Body of pancreas (tissue), 4 donors: Measurements from ENCODE around the gene GJA9. TPM values are rescaled to one million over a fixed set of nuclear protein-coding genes. Genes with fewer than 3 reads are reported as not detected.

Source experiments
- ATAC-seq: fragments of 150-250 bp; one replicate; pipeline ENCODE4 v1.9.1; 2016
- DNase-seq, 4 donors: peaks; one replicate each; pipeline ENCODE4 v3.0.0-alpha.2; 2019
- H3K27ac ChIP-seq, 4 donors: fragments of 200-600 bp; sonication (generic); 1 replicate in 3 of 4; 2 replicates in 1 of 4; pipeline versions ENCODE4 v1.5.1 to v1.6.1; 2016 to 2019; ENCODE audit warnings: mild to moderate bottlenecking in 1 of 4, mixed read lengths in 1 of 4, moderate library complexity in 1 of 4
- H3K27me3 ChIP-seq, 2 donors: fragments of 200-600 bp; sonication (generic); one replicate each; pipeline ENCODE4 v1.6.0; 2016; ENCODE audit warnings: mild to moderate bottlenecking in 1 of 2
- H3K36me3 ChIP-seq, 2 donors: fragments of 200-600 bp; sonication (generic); replicated peaks in 1 of 2; 2 replicates each; pipeline ENCODE4 v1.5.1; 2016; ENCODE audit warnings: low read depth in 2 of 2; ENCODE audit not compliant: insufficient read depth in 1 of 2
- H3K4me1 ChIP-seq: fragments of 200-600 bp; sonication (generic); one replicate; pipeline ENCODE4 v1.6.0; 2016
- H3K4me3 ChIP-seq, 2 donors: fragments of 200-600 bp; sonication (generic); 1 replicate in 1 of 2; 2 replicates in 1 of 2; pipeline ENCODE4 v1.5.1; 2016 to 2019
- H3K9me3 ChIP-seq, 3 donors: fragments of 200-600 bp; sonication (generic); 1 replicate in 2 of 3; 2 replicates in 1 of 3; pipeline ENCODE4 v1.5.1; 2016
- POLR2A ChIP-seq, 3 donors: fragments of 450-650 bp; IDR thresholded peaks; one replicate each; pipeline ENCODE4 v1.6.1; 2016; ENCODE audit warnings: antibody characterized with exemption in 3 of 3, mild to moderate bottlenecking in 2 of 3
- WGBS, 2 donors: methylation state at CpG; one replicate each; pipeline ENCODE4 v1.1.5; 2017; 5-methylcytosine and 5-hydroxymethylcytosine counted together
- intact Hi-C: fragments of 100-400 bp; cut with DNase I; formaldehyde crosslinking; loops from one replicate; pipeline ENCODE4 v1.15.1; 2023
- total RNA-seq, 2 donors: library from RNA; depleted of rRNA; stranded (reverse); fragments of >200 nt; gene quantifications; one replicate each; pipeline ENCODE4 v1.1.0, GENCODE V29; 2016
- TF ChIP-seq, protein P1 (sequence below), 7 experiments: fragments of 450-650 bp in 4 of 7; fragments of 200-600 bp in 3 of 7; sonication (generic) in 3 of 7; IDR thresholded peaks; one replicate each; pipeline ENCODE4 v1.5.1; 2016 to 2019; ENCODE audit warnings: antibody characterized with exemption in 7 of 7

The GJA9 gene
- not detected for total RNA-seq

DNA sequence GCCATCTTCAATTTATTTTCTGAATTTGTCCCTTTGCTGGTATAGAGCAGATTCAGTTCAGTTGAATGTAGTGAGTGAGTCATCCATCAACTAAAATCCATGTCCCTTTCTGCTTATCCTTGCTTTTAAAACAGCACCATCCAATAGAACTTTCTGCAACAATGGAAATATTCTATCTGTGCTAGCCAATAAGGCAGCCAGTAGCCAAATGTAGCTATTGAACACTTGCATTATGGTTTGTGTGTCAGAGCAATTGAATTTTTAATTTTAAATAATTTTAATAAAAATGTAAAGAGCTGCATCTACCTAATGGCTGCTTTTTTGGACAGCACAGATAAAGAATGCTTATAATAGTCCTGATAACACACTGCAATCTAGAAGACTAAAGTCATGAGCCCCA, at the start of gene GJA9:
Gene GJA9, minus strand, starts transcription at position 101 of the 400 bp plus-strand sequence. CDS start 5,489 bp downstream, outside the sequence.
- intact Hi-C loops, result no loop called here
- no peak for DNase-seq
- no peaks in the 10 kb centered on the region for H3K4me1 ChIP-seq
- no peaks in the 10 kb centered on the region for H3K9me3 ChIP-seq
- no peak within 1 kb of the TSS for H3K27ac ChIP-seq
- H3K36me3 ChIP-seq, result no peaks in the 10 kb centered on the region
- H3K4me3 ChIP-seq, result no peak within 1 kb of the TSS
- H3K27me3 ChIP-seq, result no peaks in the 10 kb centered on the region
- no peak for TF ChIP-seq POLR2A (IDR thresholded peaks at IDR 0.05)
- TF ChIP-seq, protein P1, sequence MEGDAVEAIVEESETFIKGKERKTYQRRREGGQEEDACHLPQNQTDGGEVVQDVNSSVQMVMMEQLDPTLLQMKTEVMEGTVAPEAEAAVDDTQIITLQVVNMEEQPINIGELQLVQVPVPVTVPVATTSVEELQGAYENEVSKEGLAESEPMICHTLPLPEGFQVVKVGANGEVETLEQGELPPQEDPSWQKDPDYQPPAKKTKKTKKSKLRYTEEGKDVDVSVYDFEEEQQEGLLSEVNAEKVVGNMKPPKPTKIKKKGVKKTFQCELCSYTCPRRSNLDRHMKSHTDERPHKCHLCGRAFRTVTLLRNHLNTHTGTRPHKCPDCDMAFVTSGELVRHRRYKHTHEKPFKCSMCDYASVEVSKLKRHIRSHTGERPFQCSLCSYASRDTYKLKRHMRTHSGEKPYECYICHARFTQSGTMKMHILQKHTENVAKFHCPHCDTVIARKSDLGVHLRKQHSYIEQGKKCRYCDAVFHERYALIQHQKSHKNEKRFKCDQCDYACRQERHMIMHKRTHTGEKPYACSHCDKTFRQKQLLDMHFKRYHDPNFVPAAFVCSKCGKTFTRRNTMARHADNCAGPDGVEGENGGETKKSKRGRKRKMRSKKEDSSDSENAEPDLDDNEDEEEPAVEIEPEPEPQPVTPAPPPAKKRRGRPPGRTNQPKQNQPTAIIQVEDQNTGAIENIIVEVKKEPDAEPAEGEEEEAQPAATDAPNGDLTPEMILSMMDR (IDR thresholded peaks at IDR 0.05), result no peak
- no peak for ATAC-seq

DNA sequence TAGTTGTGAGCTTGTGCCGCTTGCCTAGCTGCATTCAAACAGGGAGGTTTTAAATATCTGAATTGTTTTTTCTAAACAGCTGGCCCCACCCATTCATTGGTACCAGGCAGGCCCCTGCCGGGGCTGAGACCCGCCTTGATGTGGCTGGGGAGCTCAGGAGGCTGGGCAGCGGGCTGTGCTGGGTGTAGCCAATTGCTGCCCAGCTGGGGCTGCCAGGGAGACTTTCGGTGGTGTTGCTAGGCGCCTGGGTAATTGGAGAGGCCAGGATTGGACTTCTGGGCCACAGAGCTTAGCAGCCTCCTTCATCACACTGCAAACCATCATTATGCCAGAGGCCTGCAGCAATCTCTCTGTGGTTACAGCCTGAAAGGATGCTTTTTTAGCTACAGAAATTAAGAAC, 48.1 kb upstream of the GJA9 start:
- peak in 2 of 4 donors; percentile 5 to 14 for DNase-seq

DNA sequence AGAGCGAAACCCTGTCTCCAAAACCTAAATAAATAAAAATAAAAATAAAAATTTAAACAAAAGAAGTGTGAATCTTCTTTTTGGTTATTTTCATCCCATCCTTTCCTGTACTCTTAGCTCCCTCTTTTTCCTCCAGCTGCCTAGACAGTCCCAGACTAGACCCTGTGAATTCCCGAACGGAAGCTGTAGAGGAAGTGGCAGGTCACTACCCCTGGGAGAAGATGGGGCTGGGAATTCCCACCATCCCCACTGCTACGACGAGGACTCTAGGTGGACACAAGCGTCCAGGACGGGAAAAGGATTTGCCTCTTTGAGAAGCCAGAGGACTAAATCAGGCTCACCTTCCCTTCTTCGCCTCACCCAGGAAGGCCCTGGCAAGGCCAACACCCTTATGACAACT, 47.7 kb upstream of the GJA9 start:
- intact Hi-C loops, result no loop called here
- Histone ChIP-seq H3K4me1 (no peaks in the 10 kb centered on the region), H3K27me3 (no peaks in the 10 kb centered on the region), H3K4me3 (no peak overlapping the region), H3K9me3 (no peaks in the 10 kb centered on the region), H3K27ac (no peak overlapping the region), H3K36me3 (no peaks in the 10 kb centered on the region)
- TF ChIP-seq, protein P1 (IDR thresholded peaks at IDR 0.05), result no peak
- TF ChIP-seq POLR2A (IDR thresholded peaks at IDR 0.05), result no peak
- no peak for DNase-seq
- WGBS, 2 donors, result 83 to 85% methylated on average over 8 of the region's 8 CpGs
- ATAC-seq, result no peak

More for the DNA sequence above, 48.1 kb upstream of the GJA9 start:
- intact Hi-C loops, result no loop called here
- no peaks in the 10 kb centered on the region for H3K9me3 ChIP-seq
- TF ChIP-seq, protein P1 (IDR thresholded peaks at IDR 0.05), result no peak
- no peak for TF ChIP-seq POLR2A (IDR thresholded peaks at IDR 0.05)
- no peak for ATAC-seq
- no peak overlapping the region for H3K27ac ChIP-seq
- 75 to 78% methylated on average over 3 to 6 of the region's 6 CpGs for WGBS, 2 donors
- H3K27me3 ChIP-seq, result no peaks in the 10 kb centered on the region
- no peak overlapping the region for H3K4me3 ChIP-seq
- H3K36me3 ChIP-seq, result no peaks in the 10 kb centered on the region
- no peaks in the 10 kb centered on the region for H3K4me1 ChIP-seq

DNA sequence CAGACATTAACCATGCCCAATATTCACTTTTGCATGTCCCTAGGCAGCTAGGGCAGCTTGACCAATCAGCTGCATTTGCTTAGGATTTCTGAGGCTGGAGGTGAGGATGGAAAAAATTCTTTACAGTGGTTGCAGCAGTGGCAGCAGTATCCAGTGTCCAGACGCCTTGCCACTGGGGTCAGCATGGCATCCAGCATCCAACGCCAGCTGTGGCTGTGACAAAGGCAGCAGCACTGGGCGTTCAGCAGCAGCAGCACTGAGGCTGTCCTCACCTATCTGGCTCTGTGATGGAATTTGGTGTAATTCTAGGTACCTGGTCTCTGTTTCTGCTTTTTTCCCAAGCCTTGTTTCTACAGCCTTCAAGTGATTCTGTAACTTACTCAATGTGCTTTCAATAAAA, 44.7 kb upstream of the GJA9 start:
- Histone ChIP-seq H3K36me3 (no peaks in the 10 kb centered on the region), H3K27me3 (no peaks in the 10 kb centered on the region), H3K9me3 (no peaks in the 10 kb centered on the region), H3K4me1 (no peaks in the 10 kb centered on the region), H3K4me3 (no peak overlapping the region), H3K27ac (no peak overlapping the region)
- DNase-seq (no peak), ATAC-seq (no peak)
- 77 to 89% methylated on average over 3 of the region's 3 CpGs for WGBS, 2 donors
- no peak for TF ChIP-seq POLR2A (IDR thresholded peaks at IDR 0.05)
- TF ChIP-seq, protein P1 (IDR thresholded peaks at IDR 0.05), result no peak
- intact Hi-C loops, result no loop called here

DNA sequence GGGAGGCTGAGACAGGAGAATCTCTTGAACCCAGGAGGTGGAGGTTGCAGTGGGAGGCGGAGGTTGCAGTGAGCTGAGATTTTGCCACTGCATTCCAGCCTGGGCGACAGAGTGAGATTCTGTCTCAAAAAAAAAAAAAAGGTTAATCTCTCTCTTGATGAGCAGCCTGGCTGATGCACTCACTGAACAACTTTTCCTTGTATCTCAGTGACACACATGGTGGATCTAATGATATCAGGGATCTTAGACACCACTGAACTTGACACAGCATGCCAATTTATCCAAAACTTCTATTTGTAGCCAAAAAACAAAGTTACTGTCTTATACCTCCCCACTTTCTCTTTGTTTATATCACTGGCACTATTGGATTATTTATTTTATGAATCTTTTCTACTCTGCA, 44.0 kb upstream of the GJA9 start:
- H3K36me3 ChIP-seq, result no peaks in the 10 kb centered on the region
- intact Hi-C loops, result no loop called here
- no peaks in the 10 kb centered on the region for H3K4me1 ChIP-seq
- ATAC-seq (no peak), DNase-seq (no peak)
- no peaks in the 10 kb centered on the region for H3K27me3 ChIP-seq
- no peak overlapping the region for H3K4me3 ChIP-seq
- H3K9me3 ChIP-seq, result no peaks in the 10 kb centered on the region
- WGBS, 2 donors, result 84 to 89% methylated on average over 2 of the region's 2 CpGs
- H3K27ac ChIP-seq, result no peak overlapping the region
- no peak for TF ChIP-seq POLR2A (IDR thresholded peaks at IDR 0.05)
- TF ChIP-seq, protein P1 (IDR thresholded peaks at IDR 0.05), result no peak
